NOMO-1 (cell line): Measurements from ENCODE around the gene ODAD2.

ENCODE experiments used
- DNase-seq, 2 experiments: peaks; one replicate each; lab custom pipeline; 2025; ENCODE audit not compliant: unreplicated experiment in 2 of 2; lab: John Stamatoyannopoulos, UW

The ODAD2 gene

GRCh38 chr10:27779462-27780015 is 219.3 kb downstream of the ODAD2 start:
- no peak for DNase-seq

GRCh38 chr10:27774831-27775230 is 224.0 kb downstream of the ODAD2 start:
- DNase-seq = no peak

GRCh38 chr10:27771231-27771630 is 227.6 kb downstream of the ODAD2 start:
- no peak for DNase-seq

- no peak for DNase-seq
Observed at GRCh38 chr10:27770181-27770580, 228.7 kb downstream of the ODAD2 start.
